HEK293 (cell line): Measurements from ENCODE around the gene CHM.

Experiments used
- FEZF1 ChIP-seq: fragments of 450-650 bp; formaldehyde crosslinking; IDR thresholded peaks from 2 replicates; pipeline ENCODE4 v1.5.1; 2016; ENCODE audit warnings: missing biosample characterization, missing genetic modification characterization
- KLF1 ChIP-seq: fragments of 450-650 bp; formaldehyde crosslinking; IDR thresholded peaks from 2 replicates; pipeline ENCODE4 v1.5.1; 2016; ENCODE audit warnings: missing biosample characterization, missing genetic modification characterization
- KLF16 ChIP-seq: fragments of 450-650 bp; formaldehyde crosslinking; IDR thresholded peaks from 2 replicates; pipeline ENCODE4 v1.5.1; 2017; ENCODE audit warnings: missing biosample characterization, missing genetic modification characterization
- MYNN ChIP-seq: fragments of 450-650 bp; formaldehyde crosslinking; IDR thresholded peaks from 2 replicates; pipeline ENCODE4 v1.5.1; 2016; ENCODE audit warnings: missing biosample characterization, missing genetic modification characterization, borderline replicate concordance
- PRDM1 ChIP-seq: fragments of 450-650 bp; formaldehyde crosslinking; IDR thresholded peaks from 2 replicates; pipeline ENCODE4; 2016; ENCODE audit warnings: missing biosample characterization, missing genetic modification characterization
- TCF7L2 ChIP-seq: IDR thresholded peaks from 2 replicates; pipeline ENCODE4 v1.6.1; 2011; ENCODE audit warnings: low read depth, mild to moderate bottlenecking, inconsistent platforms, low read length, moderate library complexity, borderline replicate concordance
- ZBTB21 ChIP-seq: fragments of 450-650 bp; formaldehyde crosslinking; IDR thresholded peaks from 2 replicates; pipeline ENCODE4 v1.5.1; 2017; ENCODE audit warnings: missing biosample characterization, missing genetic modification characterization
- ZBTB7A ChIP-seq: fragments of 450-650 bp; formaldehyde crosslinking; IDR thresholded peaks from 2 replicates; pipeline ENCODE4 v1.5.1; 2016; ENCODE audit warnings: low read depth, missing biosample characterization, missing genetic modification characterization
- ZNF138 ChIP-seq: fragments of 450-650 bp; formaldehyde crosslinking; IDR thresholded peaks from 2 replicates; pipeline ENCODE4 v1.5.1; 2016; ENCODE audit warnings: missing biosample characterization, missing genetic modification characterization, borderline replicate concordance
- ZNF155 ChIP-seq: fragments of 450-650 bp; formaldehyde crosslinking; IDR thresholded peaks from 2 replicates; pipeline ENCODE4 v1.5.1; 2016; ENCODE audit warnings: missing biosample characterization, missing genetic modification characterization
- ZNF175 ChIP-seq: fragments of 450-650 bp; formaldehyde crosslinking; IDR thresholded peaks from 2 replicates; pipeline ENCODE4 v1.5.1; 2016; ENCODE audit warnings: missing biosample characterization, missing genetic modification characterization
- ZNF184 ChIP-seq: fragments of 450-650 bp; IDR thresholded peaks from 2 replicates; pipeline ENCODE4 v1.5.1; 2018; ENCODE audit warnings: missing biosample characterization, mild to moderate bottlenecking, missing genetic modification characterization
- ZNF324 ChIP-seq: fragments of 450-650 bp; formaldehyde crosslinking; IDR thresholded peaks from 2 replicates; pipeline ENCODE4 v1.5.1; 2016; ENCODE audit warnings: missing biosample characterization, missing genetic modification characterization
- ZNF350 ChIP-seq: fragments of 450-650 bp; formaldehyde crosslinking; IDR thresholded peaks from 2 replicates; pipeline ENCODE4 v1.5.0; 2017; ENCODE audit warnings: missing biosample characterization, mild to moderate bottlenecking, missing genetic modification characterization
- ZNF521 ChIP-seq: fragments of 450-650 bp; formaldehyde crosslinking; IDR thresholded peaks from 2 replicates; pipeline ENCODE4 v1.5.1; 2017; ENCODE audit warnings: missing biosample characterization, mild to moderate bottlenecking, missing genetic modification characterization
- ZNF670 ChIP-seq: fragments of 450-650 bp; formaldehyde crosslinking; IDR thresholded peaks from 2 replicates; pipeline ENCODE4 v1.5.1; 2016; ENCODE audit warnings: missing biosample characterization, missing genetic modification characterization, low read depth
- ZNF791 ChIP-seq: fragments of 450-650 bp; formaldehyde crosslinking; IDR thresholded peaks from 2 replicates; pipeline ENCODE4 v1.5.1; 2016; ENCODE audit warnings: missing biosample characterization, missing genetic modification characterization
- ZNF830 ChIP-seq: fragments of 450-650 bp; IDR thresholded peaks from 2 replicates; pipeline ENCODE4 v1.5.0; 2018; ENCODE audit warnings: missing biosample characterization, missing genetic modification characterization, low read depth, mild to moderate bottlenecking, moderate library complexity
- ZXDB ChIP-seq: fragments of 450-650 bp; formaldehyde crosslinking; IDR thresholded peaks from 2 replicates; pipeline ENCODE4 v1.5.1; 2016; ENCODE audit warnings: missing biosample characterization, missing genetic modification characterization
- TF ChIP-seq, protein P1 (sequence below): fragments of 450-650 bp; formaldehyde crosslinking; optimal IDR thresholded peaks from 2 replicates; pipeline ENCODE3; 2016; ENCODE audit warnings: missing biosample characterization, mild to moderate bottlenecking, missing genetic modification characterization
- TF ChIP-seq, protein P2 (sequence below): fragments of 450-650 bp; formaldehyde crosslinking; IDR thresholded peaks from 2 replicates; pipeline ENCODE4 v1.5.1; 2016; ENCODE audit warnings: missing biosample characterization, missing genetic modification characterization
- TF ChIP-seq, protein P3 (sequence below): fragments of 450-650 bp; formaldehyde crosslinking; IDR thresholded peaks from 2 replicates; pipeline ENCODE4 v1.5.1; 2016; ENCODE audit warnings: missing biosample characterization, missing genetic modification characterization
- TF ChIP-seq, protein P4 (sequence below): fragments of 450-650 bp; formaldehyde crosslinking; IDR thresholded peaks from 2 replicates; pipeline ENCODE4 v1.5.1; 2016; ENCODE audit warnings: missing biosample characterization, missing genetic modification characterization
- TF ChIP-seq, protein P5 (sequence below): fragments of 450-650 bp; IDR thresholded peaks from 2 replicates; pipeline ENCODE4 v1.5.1; 2018; ENCODE audit warnings: missing biosample characterization, mild to moderate bottlenecking, missing genetic modification characterization
- TF ChIP-seq, protein P6 (sequence below): fragments of 450-650 bp; formaldehyde crosslinking; IDR thresholded peaks from 2 replicates; pipeline ENCODE4 v1.5.1; 2016; ENCODE audit warnings: missing biosample characterization, missing genetic modification characterization, low read depth
- TF ChIP-seq, protein P7 (sequence below): fragments of 450-650 bp; formaldehyde crosslinking; IDR thresholded peaks from 2 replicates; pipeline ENCODE4 v1.5.1; 2016; ENCODE audit warnings: missing biosample characterization, missing genetic modification characterization, borderline replicate concordance

CHM gene

DNA sequence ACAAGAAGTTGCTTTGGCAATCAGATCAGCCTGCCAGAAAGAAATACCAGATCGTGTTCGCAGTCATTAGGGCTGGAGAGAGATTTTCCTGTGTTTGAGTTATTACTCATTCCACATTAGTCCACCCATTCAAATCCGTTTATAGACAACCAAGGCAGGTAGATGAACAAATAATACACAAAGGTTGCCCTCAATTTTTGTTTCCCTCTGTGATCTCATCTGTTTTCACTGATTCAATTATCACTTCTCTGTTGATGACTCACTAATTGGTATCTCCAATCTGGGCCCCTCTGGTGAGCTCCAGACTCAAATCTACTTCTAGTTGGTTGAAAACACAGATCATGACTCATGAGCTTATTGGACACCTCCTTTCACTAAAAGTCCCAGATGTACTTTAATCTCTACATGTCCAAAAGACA is 54.5 kb downstream of the CHM start (continued):
- no peak for TF ChIP-seq ZBTB7A (tag by site-specific recombination)
- no peak for TF ChIP-seq ZXDB (tag by site-specific recombination)
- TF ChIP-seq, protein P1, sequence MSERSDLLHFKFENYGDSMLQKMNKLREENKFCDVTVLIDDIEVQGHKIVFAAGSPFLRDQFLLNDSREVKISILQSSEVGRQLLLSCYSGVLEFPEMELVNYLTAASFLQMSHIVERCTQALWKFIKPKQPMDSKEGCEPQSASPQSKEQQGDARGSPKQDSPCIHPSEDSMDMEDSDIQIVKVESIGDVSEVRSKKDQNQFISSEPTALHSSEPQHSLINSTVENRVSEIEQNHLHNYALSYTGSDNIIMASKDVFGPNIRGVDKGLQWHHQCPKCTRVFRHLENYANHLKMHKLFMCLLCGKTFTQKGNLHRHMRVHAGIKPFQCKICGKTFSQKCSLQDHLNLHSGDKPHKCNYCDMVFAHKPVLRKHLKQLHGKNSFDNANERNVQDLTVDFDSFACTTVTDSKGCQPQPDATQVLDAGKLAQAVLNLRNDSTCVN, result no peak
- no peak for TF ChIP-seq ZNF175 (tag by site-specific recombination)
- no peak for TF ChIP-seq KLF1 (tag by site-specific recombination)
- TF ChIP-seq ZNF830, result no peak
- TF ChIP-seq, protein P2, sequence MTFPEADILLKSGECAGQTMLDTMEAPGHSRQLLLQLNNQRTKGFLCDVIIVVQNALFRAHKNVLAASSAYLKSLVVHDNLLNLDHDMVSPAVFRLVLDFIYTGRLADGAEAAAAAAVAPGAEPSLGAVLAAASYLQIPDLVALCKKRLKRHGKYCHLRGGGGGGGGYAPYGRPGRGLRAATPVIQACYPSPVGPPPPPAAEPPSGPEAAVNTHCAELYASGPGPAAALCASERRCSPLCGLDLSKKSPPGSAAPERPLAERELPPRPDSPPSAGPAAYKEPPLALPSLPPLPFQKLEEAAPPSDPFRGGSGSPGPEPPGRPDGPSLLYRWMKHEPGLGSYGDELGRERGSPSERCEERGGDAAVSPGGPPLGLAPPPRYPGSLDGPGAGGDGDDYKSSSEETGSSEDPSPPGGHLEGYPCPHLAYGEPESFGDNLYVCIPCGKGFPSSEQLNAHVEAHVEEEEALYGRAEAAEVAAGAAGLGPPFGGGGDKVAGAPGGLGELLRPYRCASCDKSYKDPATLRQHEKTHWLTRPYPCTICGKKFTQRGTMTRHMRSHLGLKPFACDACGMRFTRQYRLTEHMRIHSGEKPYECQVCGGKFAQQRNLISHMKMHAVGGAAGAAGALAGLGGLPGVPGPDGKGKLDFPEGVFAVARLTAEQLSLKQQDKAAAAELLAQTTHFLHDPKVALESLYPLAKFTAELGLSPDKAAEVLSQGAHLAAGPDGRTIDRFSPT (tag by site-specific recombination), result no peak
- peak; percentile 49 for TF ChIP-seq FEZF1
- TF ChIP-seq KLF16 (tag by site-specific recombination), result no peak
- no peak for TF ChIP-seq TCF7L2
- TF ChIP-seq ZNF324 (tag by site-specific recombination), result no peak
- no peak for TF ChIP-seq ZNF521 (tag by site-specific recombination)
- peak; percentile 57; the same call in 1 of the 2 replicates for TF ChIP-seq ZNF184
- no peak for TF ChIP-seq ZNF670 (tag by site-specific recombination)
- TF ChIP-seq ZNF138 (tag by site-specific recombination), result no peak
- TF ChIP-seq, protein P3, sequence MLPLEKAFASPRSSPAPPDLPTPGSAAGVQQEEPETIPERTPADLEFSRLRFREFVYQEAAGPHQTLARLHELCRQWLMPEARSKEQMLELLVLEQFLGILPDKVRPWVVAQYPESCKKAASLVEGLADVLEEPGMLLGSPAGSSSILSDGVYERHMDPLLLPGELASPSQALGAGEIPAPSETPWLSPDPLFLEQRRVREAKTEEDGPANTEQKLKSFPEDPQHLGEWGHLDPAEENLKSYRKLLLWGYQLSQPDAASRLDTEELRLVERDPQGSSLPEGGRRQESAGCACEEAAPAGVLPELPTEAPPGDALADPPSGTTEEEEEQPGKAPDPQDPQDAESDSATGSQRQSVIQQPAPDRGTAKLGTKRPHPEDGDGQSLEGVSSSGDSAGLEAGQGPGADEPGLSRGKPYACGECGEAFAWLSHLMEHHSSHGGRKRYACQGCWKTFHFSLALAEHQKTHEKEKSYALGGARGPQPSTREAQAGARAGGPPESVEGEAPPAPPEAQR (tag by site-specific recombination), result no peak
- TF ChIP-seq MYNN, result no peak
- no peak for TF ChIP-seq ZNF791 (tag by site-specific recombination)
- no peak for TF ChIP-seq PRDM1 (tag by site-specific recombination)
- TF ChIP-seq, protein P4, sequence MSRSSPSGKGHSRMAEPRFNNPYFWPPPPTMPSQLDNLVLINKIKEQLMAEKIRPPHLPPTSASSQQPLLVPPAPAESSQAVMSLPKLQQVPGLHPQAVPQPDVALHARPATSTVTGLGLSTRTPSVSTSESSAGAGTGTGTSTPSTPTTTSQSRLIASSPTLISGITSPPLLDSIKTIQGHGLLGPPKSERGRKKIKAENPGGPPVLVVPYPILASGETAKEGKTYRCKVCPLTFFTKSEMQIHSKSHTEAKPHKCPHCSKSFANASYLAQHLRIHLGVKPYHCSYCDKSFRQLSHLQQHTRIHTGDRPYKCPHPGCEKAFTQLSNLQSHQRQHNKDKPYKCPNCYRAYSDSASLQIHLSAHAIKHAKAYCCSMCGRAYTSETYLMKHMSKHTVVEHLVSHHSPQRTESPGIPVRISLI (tag by site-specific recombination), result no peak
- TF ChIP-seq, protein P5, sequence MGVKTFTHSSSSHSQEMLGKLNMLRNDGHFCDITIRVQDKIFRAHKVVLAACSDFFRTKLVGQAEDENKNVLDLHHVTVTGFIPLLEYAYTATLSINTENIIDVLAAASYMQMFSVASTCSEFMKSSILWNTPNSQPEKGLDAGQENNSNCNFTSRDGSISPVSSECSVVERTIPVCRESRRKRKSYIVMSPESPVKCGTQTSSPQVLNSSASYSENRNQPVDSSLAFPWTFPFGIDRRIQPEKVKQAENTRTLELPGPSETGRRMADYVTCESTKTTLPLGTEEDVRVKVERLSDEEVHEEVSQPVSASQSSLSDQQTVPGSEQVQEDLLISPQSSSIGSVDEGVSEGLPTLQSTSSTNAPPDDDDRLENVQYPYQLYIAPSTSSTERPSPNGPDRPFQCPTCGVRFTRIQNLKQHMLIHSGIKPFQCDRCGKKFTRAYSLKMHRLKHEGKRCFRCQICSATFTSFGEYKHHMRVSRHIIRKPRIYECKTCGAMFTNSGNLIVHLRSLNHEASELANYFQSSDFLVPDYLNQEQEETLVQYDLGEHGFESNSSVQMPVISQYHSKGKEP, result no peak
- no peak for TF ChIP-seq ZNF155 (tag by site-specific recombination)
- TF ChIP-seq, protein P6, sequence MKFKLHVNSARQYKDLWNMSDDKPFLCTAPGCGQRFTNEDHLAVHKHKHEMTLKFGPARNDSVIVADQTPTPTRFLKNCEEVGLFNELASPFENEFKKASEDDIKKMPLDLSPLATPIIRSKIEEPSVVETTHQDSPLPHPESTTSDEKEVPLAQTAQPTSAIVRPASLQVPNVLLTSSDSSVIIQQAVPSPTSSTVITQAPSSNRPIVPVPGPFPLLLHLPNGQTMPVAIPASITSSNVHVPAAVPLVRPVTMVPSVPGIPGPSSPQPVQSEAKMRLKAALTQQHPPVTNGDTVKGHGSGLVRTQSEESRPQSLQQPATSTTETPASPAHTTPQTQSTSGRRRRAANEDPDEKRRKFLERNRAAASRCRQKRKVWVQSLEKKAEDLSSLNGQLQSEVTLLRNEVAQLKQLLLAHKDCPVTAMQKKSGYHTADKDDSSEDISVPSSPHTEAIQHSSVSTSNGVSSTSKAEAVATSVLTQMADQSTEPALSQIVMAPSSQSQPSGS, result no peak
- TF ChIP-seq, protein P7, sequence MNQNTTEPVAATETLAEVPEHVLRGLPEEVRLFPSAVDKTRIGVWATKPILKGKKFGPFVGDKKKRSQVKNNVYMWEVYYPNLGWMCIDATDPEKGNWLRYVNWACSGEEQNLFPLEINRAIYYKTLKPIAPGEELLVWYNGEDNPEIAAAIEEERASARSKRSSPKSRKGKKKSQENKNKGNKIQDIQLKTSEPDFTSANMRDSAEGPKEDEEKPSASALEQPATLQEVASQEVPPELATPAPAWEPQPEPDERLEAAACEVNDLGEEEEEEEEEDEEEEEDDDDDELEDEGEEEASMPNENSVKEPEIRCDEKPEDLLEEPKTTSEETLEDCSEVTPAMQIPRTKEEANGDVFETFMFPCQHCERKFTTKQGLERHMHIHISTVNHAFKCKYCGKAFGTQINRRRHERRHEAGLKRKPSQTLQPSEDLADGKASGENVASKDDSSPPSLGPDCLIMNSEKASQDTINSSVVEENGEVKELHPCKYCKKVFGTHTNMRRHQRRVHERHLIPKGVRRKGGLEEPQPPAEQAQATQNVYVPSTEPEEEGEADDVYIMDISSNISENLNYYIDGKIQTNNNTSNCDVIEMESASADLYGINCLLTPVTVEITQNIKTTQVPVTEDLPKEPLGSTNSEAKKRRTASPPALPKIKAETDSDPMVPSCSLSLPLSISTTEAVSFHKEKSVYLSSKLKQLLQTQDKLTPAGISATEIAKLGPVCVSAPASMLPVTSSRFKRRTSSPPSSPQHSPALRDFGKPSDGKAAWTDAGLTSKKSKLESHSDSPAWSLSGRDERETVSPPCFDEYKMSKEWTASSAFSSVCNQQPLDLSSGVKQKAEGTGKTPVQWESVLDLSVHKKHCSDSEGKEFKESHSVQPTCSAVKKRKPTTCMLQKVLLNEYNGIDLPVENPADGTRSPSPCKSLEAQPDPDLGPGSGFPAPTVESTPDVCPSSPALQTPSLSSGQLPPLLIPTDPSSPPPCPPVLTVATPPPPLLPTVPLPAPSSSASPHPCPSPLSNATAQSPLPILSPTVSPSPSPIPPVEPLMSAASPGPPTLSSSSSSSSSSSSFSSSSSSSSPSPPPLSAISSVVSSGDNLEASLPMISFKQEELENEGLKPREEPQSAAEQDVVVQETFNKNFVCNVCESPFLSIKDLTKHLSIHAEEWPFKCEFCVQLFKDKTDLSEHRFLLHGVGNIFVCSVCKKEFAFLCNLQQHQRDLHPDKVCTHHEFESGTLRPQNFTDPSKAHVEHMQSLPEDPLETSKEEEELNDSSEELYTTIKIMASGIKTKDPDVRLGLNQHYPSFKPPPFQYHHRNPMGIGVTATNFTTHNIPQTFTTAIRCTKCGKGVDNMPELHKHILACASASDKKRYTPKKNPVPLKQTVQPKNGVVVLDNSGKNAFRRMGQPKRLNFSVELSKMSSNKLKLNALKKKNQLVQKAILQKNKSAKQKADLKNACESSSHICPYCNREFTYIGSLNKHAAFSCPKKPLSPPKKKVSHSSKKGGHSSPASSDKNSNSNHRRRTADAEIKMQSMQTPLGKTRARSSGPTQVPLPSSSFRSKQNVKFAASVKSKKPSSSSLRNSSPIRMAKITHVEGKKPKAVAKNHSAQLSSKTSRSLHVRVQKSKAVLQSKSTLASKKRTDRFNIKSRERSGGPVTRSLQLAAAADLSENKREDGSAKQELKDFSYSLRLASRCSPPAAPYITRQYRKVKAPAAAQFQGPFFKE, result no peak
- no peak for TF ChIP-seq ZNF350 (tag by site-specific recombination)
- no peak for TF ChIP-seq ZBTB21 (tag by site-specific recombination)
